Fibroblast of lung (primary cell): ENCODE data around the gene ZFP36L1. TPM values are rescaled to one million over a fixed set of nuclear protein-coding genes. Genes with fewer than 3 reads are reported as not detected.

Experiments
- DNase-seq, 2 donors: peaks; one replicate each; pipeline versions ENCODE4 v3.0.0 to v3.0.0-alpha.2; 2010; ENCODE audit warnings: low read depth in 2 of 2
- H2AFZ ChIP-seq: 2 replicates; pipeline ENCODE4 v1.5.1; 2012; ENCODE audit warnings: low read length, control low read depth, inconsistent platforms
- H3K27ac ChIP-seq: 2 replicates; pipeline ENCODE4 v1.5.1; 2011; ENCODE audit warnings: low read length, control low read depth; ENCODE audit not compliant: insufficient read depth
- H3K27me3 ChIP-seq: 2 replicates; pipeline ENCODE4 v1.5.1; 2011; ENCODE audit warnings: mild to moderate bottlenecking, low read length; ENCODE audit not compliant: control insufficient read depth, insufficient read depth
- H3K36me3 ChIP-seq: 2 replicates; pipeline ENCODE4 v1.5.1; 2011; ENCODE audit warnings: low read length; ENCODE audit not compliant: control insufficient read depth, insufficient read depth
- H3K4me1 ChIP-seq: 2 replicates; pipeline ENCODE4 v1.5.1; 2011; ENCODE audit warnings: low read length; ENCODE audit not compliant: control insufficient read depth, insufficient read depth; ENCODE audit errors: extremely low read depth
- H3K4me2 ChIP-seq: 2 replicates; pipeline ENCODE4 v1.5.1; 2011; ENCODE audit warnings: low read length, control low read depth; ENCODE audit not compliant: insufficient read depth; ENCODE audit errors: extremely low read depth
- H3K4me3 ChIP-seq, 4 experiments: fragments of 200-600 bp in 1 of 4; sonication (generic) in 1 of 4; replicated peaks in 1 of 4; 2 replicates each; pipeline ENCODE4 v1.5.1; 2011 to 2016; ENCODE audit warnings: low read length in 4 of 4, low read depth in 3 of 4, mild to moderate bottlenecking in 3 of 4, control low read depth in 2 of 4, inconsistent platforms in 1 of 4, mixed read lengths in 1 of 4; ENCODE audit not compliant: insufficient read depth in 1 of 4; ENCODE audit errors: control extremely low read depth in 1 of 4
- H3K79me2 ChIP-seq: 2 replicates; pipeline ENCODE4 v1.5.1; 2012; ENCODE audit warnings: mild to moderate bottlenecking, low read length, inconsistent platforms; ENCODE audit not compliant: control insufficient read depth, insufficient read depth
- H3K9ac ChIP-seq: 2 replicates; pipeline ENCODE4 v1.5.1; 2011; ENCODE audit warnings: mild to moderate bottlenecking, low read length, control low read depth; ENCODE audit not compliant: insufficient read depth
- H3K9me3 ChIP-seq: 2 replicates; pipeline ENCODE4 v1.5.1; 2012; ENCODE audit warnings: low read depth, low read length; ENCODE audit not compliant: control insufficient read depth, insufficient read depth
- H4K20me1 ChIP-seq: 2 replicates; pipeline ENCODE4 v1.5.1; 2011; ENCODE audit warnings: low read length; ENCODE audit not compliant: control insufficient read depth, insufficient read depth; ENCODE audit errors: extremely low read depth
- EZH2 ChIP-seq: IDR thresholded peaks from 2 replicates; pipeline ENCODE4 v1.5.1; 2012; ENCODE audit warnings: low read length, control low read depth, mild to moderate bottlenecking; ENCODE audit errors: missing control alignments
- polyA plus RNA-seq, 2 donors: library from polyadenylated mRNA; depleted of rRNA in 1 of 2; stranded (reverse) in 1 of 2; unstranded in 1 of 2; fragments of >200 nt; gene quantifications; 2 replicates each; pipeline ENCODE4 v1.2.1, GENCODE V29; 2011 to 2012; ENCODE audit warnings: missing spikeins in 1 of 2
- total RNA-seq: library from RNA; depleted of rRNA; stranded (reverse); fragments of >200 nt; gene quantifications from 2 replicates; pipeline ENCODE4 v1.2.1, GENCODE V29; 2014
- TF ChIP-seq, protein P1 (sequence below), 2 donors: IDR thresholded peaks in 1 of 2; conservative IDR thresholded peaks in 1 of 2; 1 replicate in 1 of 2; 2 replicates in 1 of 2; pipeline ENCODE4 v1.5.1; 2011 to 2012; ENCODE audit warnings: low read length in 2 of 2, control low read depth in 1 of 2, inconsistent platforms in 1 of 2, low read depth in 1 of 2, mild to moderate bottlenecking in 1 of 2

ZFP36L1 gene
- total and polyA plus RNA-seq, 2 donors (not counting 1 experiment from before 2014, with no cell fraction given): 22.0 to 41.7 TPM

DNA sequence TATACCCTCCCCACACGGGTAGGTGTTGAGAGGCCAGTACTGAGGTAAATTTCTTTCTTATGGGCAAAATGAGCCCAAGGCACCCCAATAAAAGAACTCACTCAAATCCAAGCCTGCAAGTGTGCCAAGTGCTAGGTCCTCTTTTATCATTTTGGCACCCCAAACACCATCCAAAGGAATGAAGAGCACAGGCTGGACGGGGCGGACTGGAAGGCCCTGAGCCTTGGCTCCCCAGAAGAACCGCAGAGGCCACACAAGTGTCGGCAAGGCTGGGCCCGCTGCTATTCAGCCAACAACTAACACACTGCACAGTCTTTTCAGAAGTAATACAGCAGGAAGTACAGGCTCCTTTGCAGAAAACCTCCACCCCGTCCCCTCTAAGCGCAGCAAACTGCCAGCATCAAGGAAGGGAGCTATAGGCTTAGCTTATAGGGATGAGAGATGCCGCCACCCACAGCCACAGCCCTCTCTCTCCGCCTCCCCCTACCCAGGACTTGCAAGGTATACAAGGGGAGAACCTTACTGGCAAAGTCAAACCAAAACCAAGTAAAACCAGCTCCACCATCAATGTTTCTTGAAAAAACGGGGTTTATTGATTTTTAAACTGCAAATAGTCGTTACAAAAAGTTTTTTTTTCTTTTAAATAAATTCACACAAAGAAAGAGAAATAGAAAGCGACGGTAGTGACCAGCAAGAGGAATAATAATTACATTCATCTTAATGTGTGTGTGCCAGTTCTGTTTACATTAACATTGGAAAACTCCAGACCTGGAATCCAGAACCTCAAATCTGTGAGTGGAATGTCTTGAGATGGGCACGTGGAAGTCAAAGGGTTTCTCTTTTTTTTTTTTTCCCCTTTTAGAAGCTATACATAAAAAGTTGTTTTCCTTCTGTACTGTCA, 5.5 kb downstream of the ZFP36L1 start:
- Histone ChIP-seq H3K4me3 (peak overlapping the region in 2 of 4 experiments; percentile 96 to 100), H3K4me2 (peak overlapping the region; percentile 70), H4K20me1 (no peaks in the 10 kb centered on the region), H3K79me2 (peaks cover 49% of the 10 kb centered on the region), H3K36me3 (peaks cover 17% of the 10 kb centered on the region), H3K27ac (peak overlapping the region; percentile 55), H3K9ac (no peak overlapping the region), H3K9me3 (no peaks in the 10 kb centered on the region), H3K4me1 (peaks cover 16% of the 10 kb centered on the region), H3K27me3 (no peaks in the 10 kb centered on the region), H2AFZ (no peak overlapping the region)
- DNase-seq: peak; percentile 49 to 60
- TF ChIP-seq EZH2: no peak
- TF ChIP-seq, protein P1, sequence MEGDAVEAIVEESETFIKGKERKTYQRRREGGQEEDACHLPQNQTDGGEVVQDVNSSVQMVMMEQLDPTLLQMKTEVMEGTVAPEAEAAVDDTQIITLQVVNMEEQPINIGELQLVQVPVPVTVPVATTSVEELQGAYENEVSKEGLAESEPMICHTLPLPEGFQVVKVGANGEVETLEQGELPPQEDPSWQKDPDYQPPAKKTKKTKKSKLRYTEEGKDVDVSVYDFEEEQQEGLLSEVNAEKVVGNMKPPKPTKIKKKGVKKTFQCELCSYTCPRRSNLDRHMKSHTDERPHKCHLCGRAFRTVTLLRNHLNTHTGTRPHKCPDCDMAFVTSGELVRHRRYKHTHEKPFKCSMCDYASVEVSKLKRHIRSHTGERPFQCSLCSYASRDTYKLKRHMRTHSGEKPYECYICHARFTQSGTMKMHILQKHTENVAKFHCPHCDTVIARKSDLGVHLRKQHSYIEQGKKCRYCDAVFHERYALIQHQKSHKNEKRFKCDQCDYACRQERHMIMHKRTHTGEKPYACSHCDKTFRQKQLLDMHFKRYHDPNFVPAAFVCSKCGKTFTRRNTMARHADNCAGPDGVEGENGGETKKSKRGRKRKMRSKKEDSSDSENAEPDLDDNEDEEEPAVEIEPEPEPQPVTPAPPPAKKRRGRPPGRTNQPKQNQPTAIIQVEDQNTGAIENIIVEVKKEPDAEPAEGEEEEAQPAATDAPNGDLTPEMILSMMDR (conservative IDR thresholded peaks at IDR 0.05 in 1 of 2, IDR thresholded peaks at IDR 0.05 in 1 of 2; ENCODE audit: low read depth in 1 of 2, low read length in 2 of 2): no peak

GRCh38 chr14:68786491-68787091, 6.3 kb downstream of the ZFP36L1 start:
- H3K9ac ChIP-seq: no peak overlapping the region
- H3K9me3 ChIP-seq: no peaks in the 10 kb centered on the region

More at GRCh38 chr14:68786491-68787091, 6.3 kb downstream of the ZFP36L1 start:
- no peak for TF ChIP-seq EZH2
- TF ChIP-seq, protein P1 (conservative IDR thresholded peaks at IDR 0.05 in 1 of 2, IDR thresholded peaks at IDR 0.05 in 1 of 2; ENCODE audit: low read depth in 1 of 2, low read length in 2 of 2): no peak
- Histone ChIP-seq H3K79me2 (peaks cover 42% of the 10 kb centered on the region), H3K4me2 (peak overlapping the region; percentile 15), H3K27ac (peak overlapping the region; percentile 60), H4K20me1 (no peaks in the 10 kb centered on the region), H3K4me3 (peak overlapping the region in 1 of 4 experiments; percentile 100), H3K36me3 (peaks cover 17% of the 10 kb centered on the region), H2AFZ (no peak overlapping the region), H3K4me1 (peaks cover 16% of the 10 kb centered on the region), H3K27me3 (no peaks in the 10 kb centered on the region)
- peak; percentile 72 to 80 for DNase-seq
